SH-SY5Y (cell line): Measurements from ENCODE around the gene GAREM1.

Experiments used
- GATA2 ChIP-seq: IDR thresholded peaks from 2 replicates; pipeline ENCODE4 v1.6.1; 2011; ENCODE audit warnings: mild to moderate bottlenecking, low read depth, low read length
- GATA3 ChIP-seq: IDR thresholded peaks from 2 replicates; pipeline ENCODE4 v1.6.1; 2011; ENCODE audit warnings: low read depth, mild to moderate bottlenecking, low read length, moderate library complexity

Gene GAREM1

GRCh38 chr18:32310774-32311173 lies 159.9 kb downstream of the GAREM1 start:
- TF ChIP-seq GATA2 (no peak), GATA3 (no peak)

GRCh38 chr18:32310101-32310500 lies 160.6 kb downstream of the GAREM1 start:
- no peak for TF ChIP-seq GATA2
- no peak for TF ChIP-seq GATA3

DNA sequence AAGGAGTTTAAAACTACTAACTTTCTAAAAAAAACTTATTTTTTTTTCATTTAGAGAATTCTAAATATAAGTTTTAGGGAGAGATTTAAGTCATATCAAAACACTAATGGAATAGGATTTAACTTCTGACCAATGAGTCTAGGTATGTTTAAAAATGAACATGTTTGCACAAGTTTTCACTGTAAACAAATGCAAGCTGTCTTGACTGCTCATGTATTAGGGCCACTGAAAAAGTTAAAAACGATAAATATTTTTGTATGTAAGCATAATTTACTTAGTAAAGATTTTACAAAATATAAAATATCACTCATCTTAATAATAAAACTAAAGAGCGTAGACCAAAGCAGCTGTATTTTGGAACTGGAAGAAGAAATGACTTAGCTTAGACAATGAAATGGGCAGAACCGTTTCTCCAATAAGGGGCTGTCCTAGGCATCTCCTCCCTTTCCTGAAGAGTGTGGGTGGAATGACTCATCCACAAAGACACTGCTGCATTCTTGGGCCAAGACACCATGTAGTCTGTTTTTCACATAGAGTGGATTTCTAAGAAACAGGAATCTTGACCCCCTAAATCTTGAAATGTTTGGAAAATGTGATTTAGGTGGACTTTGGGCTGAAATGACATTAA lies 162.1 kb downstream of the GAREM1 start:
- TF ChIP-seq GATA2 (no peak), GATA3 (no peak)

- TF ChIP-seq GATA3: no peak
Observed at GRCh38 chr18:32303400-32303799, 167.3 kb downstream of the GAREM1 start.

- no peak for TF ChIP-seq GATA3
- TF ChIP-seq GATA2: no peak
Observed at GRCh38 chr18:32302806-32303205, 167.9 kb downstream of the GAREM1 start.

- TF ChIP-seq GATA3 (peak; percentile 71), GATA2 (0 out of 2 replicates have a peak, but pooled peaks have one; percentile 47)
Observed at GRCh38 chr18:32301976-32302743, 168.5 kb downstream of the GAREM1 start.

DNA sequence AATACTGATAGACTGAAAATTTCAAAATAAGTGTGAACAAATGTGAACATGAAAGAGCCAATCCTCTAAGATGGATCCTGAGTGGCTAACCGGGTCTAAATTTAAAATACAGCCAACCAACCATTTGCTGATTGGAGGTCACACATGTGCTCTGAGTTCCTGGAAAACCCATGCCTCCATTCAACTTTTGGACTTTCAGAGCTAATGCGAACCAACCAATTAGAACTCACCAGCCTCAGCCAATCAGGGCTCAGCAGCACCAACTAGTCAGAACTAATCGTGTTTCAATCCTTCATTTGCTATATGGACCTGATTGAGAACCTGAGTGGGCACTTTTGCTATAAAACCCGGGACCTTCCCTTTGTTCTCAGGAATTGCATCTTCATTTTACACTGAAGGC lies 169.3 kb downstream of the GAREM1 start:
- TF ChIP-seq GATA2: no peak
- no peak for TF ChIP-seq GATA3

DNA sequence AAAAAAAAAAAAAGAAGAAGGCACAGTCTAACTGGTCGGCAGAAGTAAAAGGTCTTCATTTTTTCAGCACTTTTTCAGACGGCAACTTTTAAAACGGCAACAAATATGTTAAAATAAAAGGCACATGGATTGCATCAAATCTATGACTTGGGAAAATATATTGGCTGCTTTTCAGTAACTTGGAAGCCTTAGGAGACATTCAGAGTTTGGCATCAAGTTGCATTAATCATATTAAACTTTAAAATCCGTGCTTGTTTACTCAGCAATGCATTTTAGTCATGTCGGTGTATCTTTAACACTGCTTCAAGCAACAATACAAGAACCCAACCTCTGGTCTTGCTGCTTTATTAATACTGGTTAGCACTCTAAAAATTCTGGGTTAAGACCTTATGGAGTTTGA lies 169.8 kb downstream of the GAREM1 start:
- TF ChIP-seq GATA3 (no peak), GATA2 (no peak)

DNA sequence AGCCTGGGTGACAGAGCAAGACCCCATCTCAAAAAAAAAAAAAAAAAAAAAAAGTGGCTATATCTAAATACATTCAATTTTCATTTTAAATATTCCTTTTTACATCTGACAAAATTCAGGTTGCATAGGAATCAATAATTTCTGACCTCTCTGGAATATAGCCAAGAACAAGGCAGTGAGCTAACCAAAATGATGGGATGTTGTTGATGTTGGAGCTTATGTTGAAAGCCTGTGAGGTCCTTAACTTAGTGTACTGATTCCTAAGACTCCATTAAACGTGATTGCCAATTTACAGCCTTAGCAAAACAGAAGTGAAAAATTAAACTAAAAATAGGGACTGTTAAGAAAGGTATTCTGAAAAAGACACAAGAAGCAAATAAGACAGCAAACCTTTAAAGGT lies 171.2 kb downstream of the GAREM1 start:
- TF ChIP-seq GATA3 (no peak), GATA2 (no peak)

DNA sequence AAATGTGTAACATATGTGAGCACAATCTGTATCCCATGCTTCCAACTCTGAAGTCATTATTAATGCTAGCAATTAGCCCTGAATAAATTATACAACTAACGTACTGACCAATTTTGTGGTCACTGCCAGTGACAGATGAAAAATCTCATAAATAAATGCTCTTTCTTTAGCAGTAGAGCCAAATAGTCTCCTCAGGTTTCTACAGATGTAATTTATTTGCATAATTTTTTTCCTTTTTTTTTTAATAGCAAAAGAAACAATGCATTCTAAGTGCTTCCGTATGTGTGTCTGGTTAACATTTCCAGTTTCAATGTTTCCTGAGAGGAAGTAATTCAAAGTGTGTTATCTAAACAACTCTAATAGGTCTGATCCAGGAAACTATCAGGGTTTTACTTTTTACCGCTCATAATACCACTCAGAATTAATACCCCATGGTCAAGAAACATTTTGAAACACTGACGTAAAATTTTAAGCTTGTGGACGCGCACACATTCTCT lies 172.5 kb downstream of the GAREM1 start:
- TF ChIP-seq GATA2: no peak
- peak; percentile 29; the same call in 1 of the 2 replicates for TF ChIP-seq GATA3

GRCh38 chr18:32297579-32298170 lies 173.0 kb downstream of the GAREM1 start:
- no peak for TF ChIP-seq GATA2
- no peak; the same call in 1 of the 2 replicates for TF ChIP-seq GATA3

DNA sequence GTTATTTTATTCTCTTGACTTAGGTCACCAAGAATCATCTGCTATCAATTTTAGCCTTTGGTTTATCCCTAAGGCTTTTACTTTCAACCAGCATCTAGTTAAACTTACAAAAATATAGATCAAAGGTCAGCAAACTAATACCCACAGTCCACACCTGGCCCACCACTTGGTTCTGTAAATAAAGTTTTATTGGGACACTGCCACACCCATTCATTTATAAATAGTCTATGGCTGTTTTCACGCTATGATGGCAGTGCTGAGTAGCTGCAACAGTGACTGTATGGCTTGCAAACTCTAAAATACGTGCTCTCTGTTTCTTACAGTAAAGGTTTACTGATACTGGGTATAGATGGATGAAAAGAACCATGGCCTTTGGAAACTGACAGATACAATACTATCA lies 173.8 kb downstream of the GAREM1 start:
- TF ChIP-seq GATA3 (no peak), GATA2 (no peak)

DNA sequence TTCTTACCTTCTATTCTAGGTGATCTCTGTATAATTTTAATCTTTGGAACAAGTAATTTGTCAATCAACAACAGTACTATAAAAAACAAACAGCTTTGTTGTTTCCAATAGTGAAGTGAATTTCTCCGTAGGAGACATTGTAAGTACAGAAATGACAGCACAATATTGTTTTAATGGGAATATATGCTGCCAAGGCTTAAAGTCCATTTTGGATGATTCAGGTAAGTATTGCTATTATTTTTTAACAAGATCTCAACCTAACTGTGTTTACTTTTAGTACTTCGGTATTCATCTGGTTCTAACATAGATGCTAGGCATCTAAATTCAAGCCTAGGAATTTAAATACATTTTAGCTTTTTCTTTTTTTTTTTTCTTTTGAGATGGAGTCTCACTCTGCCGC lies 175.1 kb downstream of the GAREM1 start:
- TF ChIP-seq GATA2 (no peak), GATA3 (no peak)

DNA sequence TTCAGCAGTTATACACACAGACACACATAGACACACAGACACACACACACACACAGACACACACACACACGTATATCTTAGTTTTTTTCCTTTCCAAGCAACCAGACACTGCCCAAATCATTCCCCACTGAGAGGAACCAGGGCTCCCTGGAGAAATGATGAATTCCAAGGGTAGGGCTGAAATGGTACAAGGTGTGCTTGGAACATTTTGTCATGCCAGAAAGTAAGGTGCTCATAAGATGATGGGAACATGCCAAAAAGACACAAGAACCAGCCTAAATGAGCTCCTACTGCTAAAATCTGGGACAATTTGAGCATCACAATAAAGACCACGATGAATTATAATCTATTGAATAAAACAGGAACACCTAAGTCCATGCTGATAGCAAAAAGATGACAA lies 177.6 kb downstream of the GAREM1 start:
- TF ChIP-seq GATA2 (no peak), GATA3 (no peak)

DNA sequence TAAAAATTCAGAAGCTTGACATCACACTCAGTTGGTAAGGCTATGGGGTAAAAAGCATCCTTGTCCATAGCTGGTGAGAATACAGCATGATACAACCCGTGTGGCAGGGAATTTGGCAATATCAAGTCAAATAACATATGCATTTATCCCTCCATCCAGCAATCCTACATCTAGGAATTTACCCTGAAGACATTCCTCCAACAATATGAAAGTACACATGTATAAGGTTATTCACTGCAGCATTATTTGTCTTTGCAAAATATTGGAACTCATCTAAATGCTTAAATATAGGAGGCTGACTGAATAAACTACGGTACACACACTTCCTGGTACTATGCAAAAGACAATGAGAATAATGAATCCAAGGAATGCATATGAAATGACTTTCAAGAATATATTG lies 179.9 kb downstream of the GAREM1 start:
- TF ChIP-seq GATA2 (no peak), GATA3 (no peak)
